IPS-18a (cell line): Measurements from ENCODE around the gene OR51D1.

Experiments
- H3K27ac ChIP-seq: one replicate; pipeline ENCODE4 v1.5.1; 2013; ENCODE audit warnings: low read length
- H3K27me3 ChIP-seq: one replicate; pipeline ENCODE4 v1.6.1; 2013; ENCODE audit warnings: mild to moderate bottlenecking, low read length; ENCODE audit not compliant: control insufficient read depth, insufficient read depth
- H3K36me3 ChIP-seq: one replicate; pipeline ENCODE4 v1.6.1; 2013; ENCODE audit warnings: low read depth, low read length; ENCODE audit not compliant: control insufficient read depth
- H3K4me1 ChIP-seq: one replicate; pipeline ENCODE4 v1.6.1; 2013; ENCODE audit warnings: low read depth, low read length; ENCODE audit not compliant: control insufficient read depth
- H3K4me3 ChIP-seq: one replicate; pipeline ENCODE4 v1.5.1; 2013; ENCODE audit warnings: low read length
- H3K9ac ChIP-seq: one replicate; pipeline ENCODE4 v1.6.1; 2013; ENCODE audit warnings: mild to moderate bottlenecking, low read length, moderate library complexity
- H3K9me3 ChIP-seq: one replicate; pipeline ENCODE4 v1.6.1; 2013; ENCODE audit warnings: low read depth, low read length; ENCODE audit not compliant: control insufficient read depth

The OR51D1 gene

GRCh38 chr11:4654635-4655369 is 17.5 kb downstream of the OR51D1 start:
- no peak overlapping the region for H3K9ac ChIP-seq

GRCh38 chr11:4658629-4659445 is 21.6 kb downstream of the OR51D1 start:
- H3K4me3 ChIP-seq, result no peak overlapping the region
- H3K4me1 ChIP-seq, result no peaks in the 10 kb centered on the region
- no peaks in the 10 kb centered on the region for H3K27me3 ChIP-seq
- no peaks in the 10 kb centered on the region for H3K9me3 ChIP-seq
- no peak overlapping the region for H3K27ac ChIP-seq
- no peaks in the 10 kb centered on the region for H3K36me3 ChIP-seq
- H3K9ac ChIP-seq, result no peak overlapping the region

More at GRCh38 chr11:4654635-4655369, 17.5 kb downstream of the OR51D1 start:
- H3K9me3 ChIP-seq, result no peaks in the 10 kb centered on the region
- H3K4me3 ChIP-seq, result no peak overlapping the region
- no peaks in the 10 kb centered on the region for H3K36me3 ChIP-seq
- no peaks in the 10 kb centered on the region for H3K4me1 ChIP-seq
- no peak overlapping the region for H3K27ac ChIP-seq
- H3K27me3 ChIP-seq, result no peaks in the 10 kb centered on the region

- H3K4me3 ChIP-seq, result no peak overlapping the region
- H3K27ac ChIP-seq, result no peak overlapping the region
- no peaks in the 10 kb centered on the region for H3K27me3 ChIP-seq
- H3K4me1 ChIP-seq, result no peaks in the 10 kb centered on the region
- no peaks in the 10 kb centered on the region for H3K36me3 ChIP-seq
- H3K9me3 ChIP-seq, result no peaks in the 10 kb centered on the region
- no peak overlapping the region for H3K9ac ChIP-seq
Observed at GRCh38 chr11:4662876-4663275, 25.6 kb downstream of the OR51D1 start.

GRCh38 chr11:4664183-4664582 is 26.9 kb downstream of the OR51D1 start:
- H3K36me3 ChIP-seq, result no peaks in the 10 kb centered on the region
- no peak overlapping the region for H3K27ac ChIP-seq
- no peak overlapping the region for H3K4me3 ChIP-seq
- no peaks in the 10 kb centered on the region for H3K4me1 ChIP-seq
- H3K9me3 ChIP-seq, result no peaks in the 10 kb centered on the region
- no peak overlapping the region for H3K9ac ChIP-seq
- H3K27me3 ChIP-seq, result no peaks in the 10 kb centered on the region

GRCh38 chr11:4664786-4665185 is 27.5 kb downstream of the OR51D1 start:
- Histone ChIP-seq H3K4me3 (no peak overlapping the region), H3K9ac (no peak overlapping the region), H3K4me1 (no peaks in the 10 kb centered on the region), H3K9me3 (no peaks in the 10 kb centered on the region), H3K27me3 (no peaks in the 10 kb centered on the region), H3K27ac (no peak overlapping the region), H3K36me3 (no peaks in the 10 kb centered on the region)

- Histone ChIP-seq H3K4me1 (no peaks in the 10 kb centered on the region), H3K36me3 (no peaks in the 10 kb centered on the region), H3K9ac (no peak overlapping the region), H3K9me3 (no peaks in the 10 kb centered on the region), H3K4me3 (no peak overlapping the region), H3K27me3 (no peaks in the 10 kb centered on the region), H3K27ac (no peak overlapping the region)
Observed at GRCh38 chr11:4665424-4665823, 28.1 kb downstream of the OR51D1 start.

GRCh38 chr11:4671741-4672140 is 34.5 kb downstream of the OR51D1 start:
- no peak overlapping the region for H3K27ac ChIP-seq
- no peaks in the 10 kb centered on the region for H3K27me3 ChIP-seq
- H3K9me3 ChIP-seq, result no peaks in the 10 kb centered on the region
- H3K4me1 ChIP-seq, result no peaks in the 10 kb centered on the region
- H3K36me3 ChIP-seq, result no peaks in the 10 kb centered on the region
- no peak overlapping the region for H3K4me3 ChIP-seq
- H3K9ac ChIP-seq, result no peak overlapping the region

GRCh38 chr11:4672470-4672869 is 35.2 kb downstream of the OR51D1 start:
- no peaks in the 10 kb centered on the region for H3K27me3 ChIP-seq

GRCh38 chr11:4673781-4674180 is 36.5 kb downstream of the OR51D1 start:
- no peaks in the 10 kb centered on the region for H3K4me1 ChIP-seq
- H3K27ac ChIP-seq, result no peak overlapping the region
- H3K36me3 ChIP-seq, result no peaks in the 10 kb centered on the region
- no peaks in the 10 kb centered on the region for H3K9me3 ChIP-seq
- no peak overlapping the region for H3K4me3 ChIP-seq
- no peaks in the 10 kb centered on the region for H3K27me3 ChIP-seq
- no peak overlapping the region for H3K9ac ChIP-seq

More at GRCh38 chr11:4672470-4672869, 35.2 kb downstream of the OR51D1 start:
- no peaks in the 10 kb centered on the region for H3K9me3 ChIP-seq
- H3K4me1 ChIP-seq, result no peaks in the 10 kb centered on the region
- no peak overlapping the region for H3K9ac ChIP-seq
- no peak overlapping the region for H3K4me3 ChIP-seq
- no peaks in the 10 kb centered on the region for H3K36me3 ChIP-seq
- no peak overlapping the region for H3K27ac ChIP-seq

- Histone ChIP-seq H3K4me3 (no peak overlapping the region), H3K27me3 (no peaks in the 10 kb centered on the region), H3K9me3 (no peaks in the 10 kb centered on the region), H3K4me1 (no peaks in the 10 kb centered on the region), H3K9ac (no peak overlapping the region), H3K27ac (no peak overlapping the region), H3K36me3 (no peaks in the 10 kb centered on the region)
Observed at GRCh38 chr11:4677948-4678347, 40.7 kb downstream of the OR51D1 start.

- H3K36me3 ChIP-seq, result no peaks in the 10 kb centered on the region
- no peaks in the 10 kb centered on the region for H3K27me3 ChIP-seq
- H3K4me1 ChIP-seq, result no peaks in the 10 kb centered on the region
- no peak overlapping the region for H3K27ac ChIP-seq
- H3K9ac ChIP-seq, result no peak overlapping the region
- no peak overlapping the region for H3K4me3 ChIP-seq
- H3K9me3 ChIP-seq, result no peaks in the 10 kb centered on the region
Observed at GRCh38 chr11:4680341-4680740, 43.1 kb downstream of the OR51D1 start.
